H1 (cell line): ENCODE data around the gene TNFRSF11A. TPM values are rescaled to one million over a fixed set of nuclear protein-coding genes. Genes with fewer than 3 reads are reported as not detected.

Experiments used
- CTCF ChIA-PET: fragments of 300-600 bp; sonication (Branson Sonifier 250); formaldehyde crosslinking; loops from one replicate; lab custom pipeline; 2021; ENCODE audit not compliant: partially characterized antibody; lab: Charles Lee
- POLR2A ChIA-PET: fragments of 300-600 bp; sonication (Branson Sonifier 250); formaldehyde crosslinking; loops from one replicate; lab custom pipeline; 2021; ENCODE audit warnings: inconsistent platforms; ENCODE audit not compliant: partially characterized antibody; lab: Charles Lee
- DNase-seq, 2 experiments: peaks; one replicate each; pipeline versions ENCODE4 v3.0.0 to v3.0.0-alpha.2; 2010 to 2022; ENCODE audit warnings: low spot score in 2 of 2, low read depth in 1 of 2, mixed read lengths in 1 of 2
- FAIRE-seq: peaks from 2 replicates; lab custom pipeline; 2011; peaks lifted over from hg19 to GRCh38; lab: Jason Lieb, UNC
- H2AFZ ChIP-seq: 2 replicates; pipeline ENCODE4 v1.8.1; 2012; ENCODE audit warnings: low read length, inconsistent platforms
- H2AK5ac ChIP-seq: 2 replicates; pipeline ENCODE4 v1.6.1; 2013; ENCODE audit warnings: low read depth, low read length
- H2BK120ac ChIP-seq: replicated peaks from 2 replicates; pipeline ENCODE3; 2013; ENCODE audit warnings: low read depth, low read length, inconsistent platforms
- H2BK12ac ChIP-seq: 2 replicates; pipeline ENCODE4 v1.6.1; 2013; ENCODE audit warnings: low read depth, low read length
- H2BK15ac ChIP-seq: 2 replicates; pipeline ENCODE4 v1.6.1; 2013; ENCODE audit warnings: low read length
- H2BK20ac ChIP-seq: 2 replicates; pipeline ENCODE4 v1.6.1; 2013; ENCODE audit warnings: low read length
- H2BK5ac ChIP-seq: 2 replicates; pipeline ENCODE4 v1.6.1; 2013; ENCODE audit warnings: low read depth, low read length
- H3K14ac ChIP-seq: 2 replicates; pipeline ENCODE4 v1.6.1; 2013; ENCODE audit warnings: inconsistent platforms; ENCODE audit not compliant: insufficient read length
- H3K18ac ChIP-seq: 2 replicates; pipeline ENCODE4 v1.6.1; 2013; ENCODE audit warnings: low read length; ENCODE audit errors: extremely low read depth
- H3K23ac ChIP-seq: 2 replicates; pipeline ENCODE4 v1.6.1; 2013; ENCODE audit warnings: inconsistent platforms; ENCODE audit not compliant: insufficient read length
- H3K23me2 ChIP-seq: 2 replicates; pipeline ENCODE4 v1.6.1; 2013; ENCODE audit warnings: low read depth, low read length
- H3K27ac ChIP-seq: 2 replicates; pipeline ENCODE4 v1.6.1; 2011; ENCODE audit warnings: low read depth, low read length, inconsistent platforms
- H3K27me3 ChIP-seq, 4 experiments: replicated peaks in 1 of 4; 1 replicate in 1 of 4; 2 replicates in 3 of 4; pipeline versions ENCODE4 v1.6.1 to v1.8.1; 2011 to 2013; ENCODE audit warnings: low read length in 3 of 4, mild to moderate bottlenecking in 3 of 4, inconsistent platforms in 2 of 4, mixed read lengths in 2 of 4, moderate library complexity in 1 of 4; ENCODE audit not compliant: control insufficient read depth in 3 of 4, insufficient read depth in 3 of 4; ENCODE audit errors: extremely low read depth in 1 of 4
- H3K36me3 ChIP-seq, 4 experiments: 2 replicates each; pipeline versions ENCODE4 v1.6.1 to v1.8.1; 2011 to 2013; ENCODE audit warnings: mild to moderate bottlenecking in 4 of 4, low read length in 3 of 4, moderate library complexity in 2 of 4, control low read depth in 1 of 4, inconsistent platforms in 1 of 4; ENCODE audit not compliant: insufficient read depth in 4 of 4, control insufficient read depth in 2 of 4
- H3K4ac ChIP-seq: replicated peaks from 2 replicates; pipeline ENCODE3; 2013; ENCODE audit warnings: low read length, low read depth, mixed read lengths, inconsistent platforms; ENCODE audit not compliant: insufficient read length
- H3K4me1 ChIP-seq, 4 experiments: replicated peaks in 1 of 4; 1 replicate in 1 of 4; 2 replicates in 3 of 4; pipeline versions ENCODE4 v1.6.1 to v1.8.1; 2011 to 2013; ENCODE audit warnings: low read length in 3 of 4, inconsistent platforms in 2 of 4, mixed read lengths in 1 of 4; ENCODE audit not compliant: insufficient read depth in 4 of 4, control insufficient read depth in 3 of 4
- H3K4me2 ChIP-seq, 2 experiments: 2 replicates each; pipeline versions ENCODE4 v1.6.1 to v1.8.1; 2011 to 2013; ENCODE audit warnings: low read depth in 2 of 2, low read length in 2 of 2, control low read depth in 1 of 2, inconsistent platforms in 1 of 2, mild to moderate bottlenecking in 1 of 2; ENCODE audit not compliant: insufficient read depth in 1 of 2
- H3K4me3 ChIP-seq, 4 experiments: fragments of 200-600, 300-600 bp in 1 of 4; sonication (generic), shearing (Covaris generic), sonication (Bioruptor Twin) in 1 of 4; 2 replicates each; pipeline versions ENCODE4 v1.5.1 to v1.8.1; 2011 to 2016; ENCODE audit warnings: low read length in 4 of 4, low read depth in 3 of 4, control low read depth in 2 of 4, inconsistent platforms in 2 of 4, mild to moderate bottlenecking in 2 of 4, mixed read lengths in 1 of 4, moderate library complexity in 1 of 4; ENCODE audit not compliant: insufficient read depth in 2 of 4; ENCODE audit errors: extremely low read depth in 1 of 4
- H3K56ac ChIP-seq: replicated peaks from 2 replicates; pipeline ENCODE3; 2013; ENCODE audit warnings: low read depth, mild to moderate bottlenecking, mixed read lengths, low read length, inconsistent platforms; ENCODE audit not compliant: insufficient read length
- H3K79me1 ChIP-seq: 2 replicates; pipeline ENCODE4 v1.6.1; 2013; ENCODE audit warnings: low read depth, low read length, control low read depth
- H3K79me2 ChIP-seq, 2 experiments: 2 replicates each; pipeline versions ENCODE4 v1.6.1 to v1.8.1; 2012 to 2013; ENCODE audit warnings: low read length in 2 of 2, mild to moderate bottlenecking in 2 of 2, inconsistent platforms in 1 of 2; ENCODE audit not compliant: insufficient read depth in 2 of 2, control insufficient read depth in 1 of 2
- H3K9ac ChIP-seq, 4 experiments: replicated peaks in 1 of 4; 1 replicate in 1 of 4; 2 replicates in 3 of 4; pipeline versions ENCODE4 v1.6.1 to v1.8.1; 2011 to 2013; ENCODE audit warnings: low read depth in 3 of 4, low read length in 3 of 4, control low read depth in 2 of 4, mild to moderate bottlenecking in 2 of 4, moderate library complexity in 2 of 4, inconsistent platforms in 1 of 4; ENCODE audit errors: extremely low read depth in 1 of 4
- H3K9me3 ChIP-seq, 2 experiments: 2 replicates each; pipeline versions ENCODE4 v1.6.1 to v1.8.1; 2012 to 2013; ENCODE audit warnings: mild to moderate bottlenecking in 2 of 2, moderate library complexity in 2 of 2, control low read depth in 1 of 2, inconsistent platforms in 1 of 2, low read depth in 1 of 2, low read length in 1 of 2, mixed read lengths in 1 of 2; ENCODE audit not compliant: insufficient read depth in 2 of 2
- H4K20me1 ChIP-seq, 2 experiments: replicated peaks in 1 of 2; 2 replicates each; pipeline versions ENCODE3 to v1.8.1; 2011 to 2013; ENCODE audit warnings: inconsistent platforms in 2 of 2, low read length in 2 of 2, mild to moderate bottlenecking in 1 of 2; ENCODE audit not compliant: insufficient read depth in 2 of 2, control insufficient read depth in 1 of 2
- H4K5ac ChIP-seq: 2 replicates; pipeline ENCODE4 v1.6.1; 2013; ENCODE audit warnings: low read length, low read depth, mixed read lengths, inconsistent platforms; ENCODE audit not compliant: insufficient read length
- H4K8ac ChIP-seq: 2 replicates; pipeline ENCODE4 v1.8.0; 2013; ENCODE audit warnings: mild to moderate bottlenecking, moderate library complexity, low read length, inconsistent platforms; ENCODE audit not compliant: insufficient read depth; ENCODE audit errors: extremely low read depth
- H4K91ac ChIP-seq: replicated peaks from 2 replicates; pipeline ENCODE3; 2013; ENCODE audit warnings: low read length, mixed read lengths, inconsistent platforms; ENCODE audit not compliant: insufficient read length
- BACH1 ChIP-seq: IDR thresholded peaks from 2 replicates; pipeline ENCODE4 v1.6.1; 2012; ENCODE audit warnings: low read length, improper control_type of control experiment
- CREB1 ChIP-seq: IDR thresholded peaks from 2 replicates; pipeline ENCODE4 v1.6.1; 2012; ENCODE audit warnings: inconsistent platforms
- GABPA ChIP-seq: IDR thresholded peaks from 2 replicates; pipeline ENCODE4 v1.6.1; 2011; ENCODE audit warnings: mild to moderate bottlenecking, low read length, moderate library complexity, borderline replicate concordance; ENCODE audit not compliant: insufficient read depth
- NANOG ChIP-seq: IDR thresholded peaks from 2 replicates; pipeline ENCODE4 v1.6.1; 2011; ENCODE audit warnings: low read length, low read depth, mild to moderate bottlenecking, inconsistent platforms; ENCODE audit not compliant: insufficient read depth, poor library complexity, severe bottlenecking
- NRF1 ChIP-seq: IDR thresholded peaks from 2 replicates; pipeline ENCODE4 v1.6.1; 2011; ENCODE audit warnings: mild to moderate bottlenecking, low read depth, low read length, improper control_type of control experiment
- PHF8 ChIP-seq: fragments of 200-600 bp; sonication (generic); conservative IDR thresholded peaks from 2 replicates; pipeline ENCODE4 v1.7.1; 2012; ENCODE audit warnings: low read depth, mild to moderate bottlenecking, inconsistent platforms, low read length, moderate library complexity
- SAP30 ChIP-seq: fragments of 300-600 bp; sonication (generic); IDR thresholded peaks from 2 replicates; pipeline ENCODE4 v1.7.1; 2012; ENCODE audit warnings: low read length, moderate library complexity, mild to moderate bottlenecking, inconsistent platforms; ENCODE audit not compliant: insufficient read depth, insufficient replicate concordance
- SIN3A ChIP-seq, 2 experiments: IDR thresholded peaks in 1 of 2; conservative IDR thresholded peaks in 1 of 2; 2 replicates each; pipeline ENCODE4 v1.6.1; 2011 to 2012; ENCODE audit warnings: low read length in 2 of 2, improper control_type of control experiment in 1 of 2, low read depth in 1 of 2, mild to moderate bottlenecking in 1 of 2
- SIX5 ChIP-seq: IDR thresholded peaks from 2 replicates; pipeline ENCODE4 v1.6.1; 2011; ENCODE audit warnings: mild to moderate bottlenecking, low read depth, low read length
- TAF1 ChIP-seq: IDR thresholded peaks from 2 replicates; pipeline ENCODE4 v1.6.1; 2011; ENCODE audit warnings: mild to moderate bottlenecking, low read depth, low read length
- WGBS, 2 experiments: shearing (Covaris generic) in 1 of 2; methylation state at CpG; one replicate each; pipeline versions ENCODE4 v1.1.6 to v1.1.7; 2013 to 2015; ENCODE audit warnings: low lambda C conversion rate in 2 of 2, mixed read lengths in 2 of 2, inconsistent platforms in 1 of 2, low coverage in 1 of 2, missing lambda C conversion rate in 1 of 2; ENCODE audit not compliant: insufficient replicate concordance in 2 of 2, insufficient coverage in 1 of 2, insufficient read length in 1 of 2; ENCODE audit errors: extremely low coverage in 1 of 2, missing lambda C conversion rate in 1 of 2; 5-methylcytosine and 5-hydroxymethylcytosine counted together
- polyA plus RNA-seq, 7 experiments: library from polyadenylated mRNA; depleted of rRNA in 3 of 7; stranded (reverse) in 5 of 7; unstranded in 2 of 7; fragments of >200 nt in 5 of 7; fragments of 200-250 nt in 2 of 7; gene quantifications; 1 replicate in 5 of 7; 2 replicates in 1 of 7; 4 replicates in 1 of 7; pipeline versions ENCODE4 v1.2.1 to v1.2.3, GENCODE V29; 2011 to 2013; ENCODE audit warnings: missing spikeins in 2 of 7, mixed read lengths in 2 of 7
- total RNA-seq: library from RNA; stranded (reverse); fragmentation: NEBNext Ultra II Directional; extraction: Animal tissue kit (Norgen Biotek cat#: 25700); gene quantifications from 2 replicates; pipeline ENCODE4 v1.2.1, GENCODE V29; 2021

Gene TNFRSF11A
- total and polyA plus RNA-seq, 2 of the 8 experiments (the other 6 are each of a cell fraction or from before 2014, with no cell fraction given) = 8.7 to 10.6 TPM

DNA sequence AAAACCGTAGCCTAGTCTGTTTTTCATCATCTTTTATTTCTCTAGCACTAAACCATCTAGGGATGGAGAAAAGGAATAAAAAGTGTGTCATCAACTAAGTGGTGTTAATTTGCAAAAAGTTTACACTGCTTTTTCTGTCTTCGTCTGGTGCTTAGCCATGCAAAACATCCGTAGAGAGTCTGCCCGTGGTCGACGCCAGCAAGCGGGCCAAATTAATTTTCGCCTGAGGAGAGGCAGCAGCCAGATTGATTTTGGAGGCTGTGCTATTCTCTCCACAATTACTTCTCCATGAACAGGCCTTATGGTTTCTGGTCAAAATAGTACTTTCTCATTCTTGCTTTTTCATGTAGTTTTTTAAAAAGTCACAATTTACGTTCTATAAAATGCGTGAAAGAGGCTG lies 46.3 kb downstream of the TNFRSF11A start:
- H3K23ac ChIP-seq = no peak overlapping the region
- H2AK5ac ChIP-seq = no peak overlapping the region
- no peaks in the 10 kb centered on the region for H4K20me1 ChIP-seq
- H3K18ac ChIP-seq = no peak overlapping the region
- 91% methylated on average over 10 of the region's 10 CpGs; no CpG with 5 or more reads in 1 of the 2 experiments for WGBS, 2 experiments
- no peak overlapping the region for H3K4me2 ChIP-seq
- H3K4me3 ChIP-seq = no peak overlapping the region
- no peak overlapping the region for H2BK15ac ChIP-seq
- H3K23me2 ChIP-seq = no peaks in the 10 kb centered on the region
- ChIA-PET CTCF (interaction anchor here (1.0 kb wide), 1 partner anchor 33 kb away, joined by 4 read pairs; no protein-coding TSS in a partner anchor), POLR2A (no interaction called here)
- no peak overlapping the region for H3K14ac ChIP-seq
- no peaks in the 10 kb centered on the region for H3K27me3 ChIP-seq
- no peak overlapping the region for H3K4ac ChIP-seq
- no peak overlapping the region for H4K8ac ChIP-seq
- no peak overlapping the region for H2BK20ac ChIP-seq
- no peaks in the 10 kb centered on the region; the same call in 1 of the 2 replicates for H3K79me1 ChIP-seq
- peaks cover 0 to 20% (median 8%) of the 10 kb centered on the region in 4 experiments; a peak in 5 of 7 replicates for H3K4me1 ChIP-seq
- H2BK12ac ChIP-seq = no peak overlapping the region
- H3K27ac ChIP-seq = no peak overlapping the region
- no peaks in the 10 kb centered on the region for H3K9me3 ChIP-seq
- no peak for FAIRE-seq
- TF ChIP-seq GABPA (no peak), SAP30 (no peak), TAF1 (no peak), NRF1 (no peak), BACH1 (no peak), CREB1 (no peak), PHF8 (no peak), SIX5 (no peak), NANOG (no peak), SIN3A (conservative IDR thresholded peaks at IDR 0.05 in 1 of 2, IDR thresholded peaks at IDR 0.05 in 1 of 2; ENCODE audit: low read depth in 1 of 2, low read length in 2 of 2) (no peak)
- TF ChIP-seq, all 59 proteins: peak for 0
- Histone ChIP-seq H3K56ac (no peak overlapping the region), H2AFZ (no peak overlapping the region), H3K9ac (no peak overlapping the region), H2BK5ac (no peak overlapping the region), H4K5ac (no peak overlapping the region), H3K36me3 (peaks cover 0 to 18% (median under 1%) of the 10 kb centered on the region in 4 experiments; a peak in 2 of 8 replicates), H3K79me2 (no peaks in the 10 kb centered on the region), H4K91ac (no peak overlapping the region), H2BK120ac (no peak overlapping the region)
- no peak for DNase-seq
